GM12878 (cell line): ENCODE measurements around the gene AHNAK2. TPM values are rescaled to one million over a fixed set of nuclear protein-coding genes. Genes with fewer than 3 reads are reported as not detected.

ENCODE experiments used
- ATAC-seq: fragments of 200-7000 bp; cut with Tn5 transposase; 3 replicates; pipeline ENCODE4 v1.9.1; 2020; ENCODE audit warnings: mild to moderate bottlenecking, moderate library complexity
- BruUV-seq: library from RNA; stranded (reverse); fragments of 400-500 nt; replicated peaks from 2 replicates; lab custom pipeline; 2021; lab: Mats Ljungman, UMichigan
- CTCF ChIA-PET: fragments of 300-600 bp; sonication (Branson Sonifier 250); formaldehyde crosslinking; extraction: SDS; loops from one replicate; lab custom pipeline; 2021; ENCODE audit warnings: inconsistent platforms; lab: Yijun Ruan, JAX
- POLR2A ChIA-PET: fragments of 350-600 bp; formaldehyde crosslinking; extraction: SDS; loops from one replicate; lab custom pipeline; 2021; ENCODE audit warnings: inconsistent platforms; lab: Charles Lee
- RAD21 ChIA-PET: fragments of 300-600 bp; sonication (Branson Sonifier 250); formaldehyde crosslinking; loops from one replicate; lab custom pipeline; 2023; ENCODE audit warnings: antibody characterized with exemption; ENCODE audit not compliant: unreplicated experiment; lab: Charles Lee
- SMC1A ChIA-PET: fragments of 300-600 bp; sonication (Branson Sonifier 250); formaldehyde crosslinking; loops from one replicate; lab custom pipeline; 2023; ENCODE audit not compliant: unreplicated experiment, uncharacterized antibody; lab: Charles Lee
- DNase-seq: peaks from one replicate; pipeline ENCODE4 v3.0.0-alpha.2; 2011; ENCODE audit warnings: low read depth, low spot score
- FAIRE-seq: peaks from 3 replicates; lab custom pipeline; 2011; peaks lifted over from hg19 to GRCh38; lab: Jason Lieb, UNC
- H2AFZ ChIP-seq: 2 replicates; pipeline ENCODE4 v1.6.0; 2011; ENCODE audit warnings: low read depth, low read length, control low read depth; ENCODE audit not compliant: control insufficient read depth
- H3K27ac ChIP-seq: 2 replicates; pipeline ENCODE4 v1.5.1; 2011; ENCODE audit warnings: control low read depth; ENCODE audit not compliant: control insufficient read depth, insufficient read depth
- H3K27me3 ChIP-seq, 2 experiments: replicated peaks in 1 of 2; 2 replicates each; pipeline versions ENCODE4 v1.6.0 to v1.6.1; 2011; ENCODE audit warnings: low read length in 1 of 2; ENCODE audit not compliant: control insufficient read depth in 2 of 2, insufficient read depth in 2 of 2
- H3K36me3 ChIP-seq, 2 experiments: 2 replicates each; pipeline ENCODE4 v1.5.1; 2011; ENCODE audit warnings: low read length in 1 of 2; ENCODE audit not compliant: control insufficient read depth in 2 of 2, insufficient read depth in 2 of 2
- H3K4me1 ChIP-seq: 2 replicates; pipeline ENCODE4 v1.6.1; 2011; ENCODE audit warnings: mild to moderate bottlenecking, low read length, moderate library complexity, mixed read lengths; ENCODE audit not compliant: control insufficient read depth, insufficient read depth
- H3K4me2 ChIP-seq: 2 replicates; pipeline ENCODE4 v1.6.0; 2011; ENCODE audit warnings: control low read depth; ENCODE audit not compliant: control insufficient read depth, insufficient read depth
- H3K4me3 ChIP-seq: fragments of 200-600 bp; sonication (generic); 2 replicates; pipeline ENCODE4 v1.5.1; 2016
- H3K79me2 ChIP-seq: 2 replicates; pipeline ENCODE4 v1.6.0; 2011; ENCODE audit warnings: low read length; ENCODE audit not compliant: control insufficient read depth, insufficient read depth
- H3K9ac ChIP-seq: 2 replicates; pipeline ENCODE4 v1.8.0; 2011; ENCODE audit warnings: low read length, control low read depth, mixed read lengths; ENCODE audit not compliant: control insufficient read depth, insufficient read depth
- H3K9me3 ChIP-seq: replicated peaks from 3 replicates; pipeline ENCODE4 v1.5.1; 2011; ENCODE audit warnings: mild to moderate bottlenecking, low read length; ENCODE audit not compliant: control insufficient read depth, insufficient read depth
- H4K20me1 ChIP-seq: 2 replicates; pipeline ENCODE4 v1.6.0; 2011; ENCODE audit not compliant: control insufficient read depth, insufficient read depth
- BACH1 ChIP-seq: fragments of 450-650 bp; IDR thresholded peaks from 2 replicates; pipeline ENCODE4 v1.6.1; 2017; ENCODE audit warnings: mild to moderate bottlenecking, borderline replicate concordance
- CREM ChIP-seq: IDR thresholded peaks from 2 replicates; pipeline ENCODE4 v1.6.1; 2014; ENCODE audit warnings: antibody characterized with exemption, low read depth
- GABPA ChIP-seq: IDR thresholded peaks from 2 replicates; pipeline ENCODE4 v1.6.1; 2014; ENCODE audit warnings: antibody characterized with exemption, low read depth, mild to moderate bottlenecking, inconsistent platforms
- HCFC1 ChIP-seq: fragments of 150-350 bp; IDR thresholded peaks from 2 replicates; pipeline ENCODE4 v1.6.1; 2014; ENCODE audit warnings: low read length
- JUND ChIP-seq: IDR thresholded peaks from 2 replicates; pipeline ENCODE4 v1.6.1; 2012; ENCODE audit warnings: low read depth, mild to moderate bottlenecking, low read length, improper control_type of control experiment, moderate library complexity
- KLF5 ChIP-seq: fragments of 450-650 bp; IDR thresholded peaks from 2 replicates; pipeline ENCODE4 v1.6.1; 2014; ENCODE audit warnings: mild to moderate bottlenecking; ENCODE audit not compliant: partially characterized antibody
- NFXL1 ChIP-seq: fragments of 450-650 bp; IDR thresholded peaks from 2 replicates; pipeline ENCODE4 v1.6.1; 2017; ENCODE audit warnings: antibody characterized with exemption, mild to moderate bottlenecking, borderline replicate concordance
- NR2C1 ChIP-seq: fragments of 450-650 bp; IDR thresholded peaks from 2 replicates; pipeline ENCODE4 v1.6.1; 2017; ENCODE audit warnings: antibody characterized with exemption, mild to moderate bottlenecking, moderate library complexity
- POLR2A ChIP-seq: IDR thresholded peaks from 2 replicates; pipeline ENCODE4 v1.6.1; 2011; ENCODE audit warnings: low read depth, mild to moderate bottlenecking, low read length
- RCOR1 ChIP-seq: conservative IDR thresholded peaks from 2 replicates; pipeline ENCODE4 v1.6.1; 2012; ENCODE audit warnings: low read depth, low read length, improper control_type of control experiment
- RELA ChIP-seq: fragments of 450-650 bp; IDR thresholded peaks from 2 replicates; pipeline ENCODE4 v1.8.0; 2014; ENCODE audit warnings: borderline replicate concordance; ENCODE audit not compliant: partially characterized antibody
- SREBF2 ChIP-seq: IDR thresholded peaks from 2 replicates; pipeline ENCODE4 v1.6.1; 2012; ENCODE audit warnings: mild to moderate bottlenecking, low read length
- YY1 ChIP-seq: IDR thresholded peaks from 2 replicates; pipeline ENCODE4 v1.6.1; 2011; ENCODE audit warnings: low read depth, mild to moderate bottlenecking, low read length
- WGBS: methylation state at CpG from one replicate; pipeline ENCODE4 v1.1.6; 2016; ENCODE audit warnings: low lambda C conversion rate; ENCODE audit not compliant: insufficient replicate concordance, insufficient coverage; ENCODE audit errors: missing lambda C conversion rate; 5-methylcytosine and 5-hydroxymethylcytosine counted together
- in situ Hi-C: fragments of 300-500 bp; cut with MboI; formaldehyde crosslinking; loops from 9 replicates; pipeline ENCODE4 v1.14.3; 2018; ENCODE audit warnings: mixed read lengths
- intact Hi-C: fragments of 100-400 bp; cut with micrococcal nuclease; formaldehyde crosslinking; loops from one replicate; pipeline ENCODE4 v1.14.2; 2022; ENCODE audit not compliant: unreplicated experiment
- polyA plus RNA-seq, 11 experiments: library from polyadenylated mRNA; depleted of rRNA in 4 of 11; unstranded in 6 of 11; stranded (reverse) in 5 of 11; fragments of >200 nt; fragmentation: Nextera tagmentation in 4 of 11; fragmentation: Illumina TruSeq in 1 of 11; extraction: Ambion mirVana in 4 of 11; extraction: Trizol in 1 of 11; gene quantifications; 1 replicate in 1 of 11; 2 replicates in 10 of 11; pipeline versions ENCODE4 v1.2.1 to v1.2.3, GENCODE V29; 2011 to 2016; ENCODE audit warnings: inconsistent platforms in 2 of 11, missing spikeins in 2 of 11, low read depth in 1 of 11
- total RNA-seq, 4 experiments: library from RNA; depleted of rRNA in 3 of 4; stranded (reverse); fragments of >200 nt in 3 of 4; fragmentation: Illumina TruSeq in 1 of 4; extraction: Trizol in 1 of 4; gene quantifications; 2 replicates each; pipeline versions ENCODE4 v1.2.1 to v1.2.3, GENCODE V29; 2013 to 2021
- TF ChIP-seq, protein P1 (sequence below): fragments of 450-650 bp; IDR thresholded peaks from 2 replicates; pipeline ENCODE4 v1.6.1; 2017; ENCODE audit warnings: antibody characterized with exemption, mild to moderate bottlenecking, moderate library complexity
- TF ChIP-seq, protein P2 (sequence below): IDR thresholded peaks from 2 replicates; pipeline ENCODE4 v1.6.1; 2012; ENCODE audit warnings: low read depth, low read length, improper control_type of control experiment

Gene AHNAK2
- total and polyA plus RNA-seq, 10 of the 15 experiments (the other 5 are each of a cell fraction or from before 2014, with no cell fraction given), result 0.03 to 0.10 TPM; not detected in 8

DNA sequence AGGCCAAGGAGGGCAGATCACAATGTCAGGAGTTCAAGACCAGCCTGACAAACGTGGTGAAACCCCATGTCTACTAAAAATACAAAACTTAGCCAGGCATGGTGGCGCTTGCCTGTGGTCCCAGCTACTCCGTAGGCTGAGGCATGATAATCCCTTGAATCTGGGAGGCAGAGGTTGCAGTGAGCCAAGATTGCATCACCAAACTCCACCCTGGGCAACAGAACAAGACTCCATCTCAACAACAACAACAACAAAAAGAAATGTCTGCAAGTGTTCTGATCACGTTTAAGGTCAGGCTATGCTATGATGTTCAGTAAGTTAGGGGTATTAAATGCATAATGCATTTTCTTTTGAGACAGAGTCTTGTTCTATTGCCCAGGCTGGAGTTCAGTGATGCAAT lies 60.2 kb downstream of the AHNAK2 start:
- H3K4me3 ChIP-seq, result no peak overlapping the region
- H4K20me1 ChIP-seq, result no peaks in the 10 kb centered on the region
- ATAC-seq, result no peak
- no peaks in the 10 kb centered on the region; the same call in 1 of the 3 replicates for H3K9me3 ChIP-seq
- H3K27ac ChIP-seq, result no peak overlapping the region
- ChIA-PET SMC1A (no interaction called here), RAD21 (no interaction called here)
- BruUV-seq, result no TSS peak
- no peak for DNase-seq
- no peak for FAIRE-seq
- in situ Hi-C loops, result no loop called here
- TF ChIP-seq RCOR1 (no peak), KLF5 (no peak), BACH1 (no peak), SREBF2 (no peak), POLR2A (no peak), NFXL1 (no peak), JUND (no peak), HCFC1 (no peak), NR2C1 (no peak), RELA (no peak), GABPA (no peak), YY1 (no peak), CREM (no peak)
- TF ChIP-seq, protein P1, sequence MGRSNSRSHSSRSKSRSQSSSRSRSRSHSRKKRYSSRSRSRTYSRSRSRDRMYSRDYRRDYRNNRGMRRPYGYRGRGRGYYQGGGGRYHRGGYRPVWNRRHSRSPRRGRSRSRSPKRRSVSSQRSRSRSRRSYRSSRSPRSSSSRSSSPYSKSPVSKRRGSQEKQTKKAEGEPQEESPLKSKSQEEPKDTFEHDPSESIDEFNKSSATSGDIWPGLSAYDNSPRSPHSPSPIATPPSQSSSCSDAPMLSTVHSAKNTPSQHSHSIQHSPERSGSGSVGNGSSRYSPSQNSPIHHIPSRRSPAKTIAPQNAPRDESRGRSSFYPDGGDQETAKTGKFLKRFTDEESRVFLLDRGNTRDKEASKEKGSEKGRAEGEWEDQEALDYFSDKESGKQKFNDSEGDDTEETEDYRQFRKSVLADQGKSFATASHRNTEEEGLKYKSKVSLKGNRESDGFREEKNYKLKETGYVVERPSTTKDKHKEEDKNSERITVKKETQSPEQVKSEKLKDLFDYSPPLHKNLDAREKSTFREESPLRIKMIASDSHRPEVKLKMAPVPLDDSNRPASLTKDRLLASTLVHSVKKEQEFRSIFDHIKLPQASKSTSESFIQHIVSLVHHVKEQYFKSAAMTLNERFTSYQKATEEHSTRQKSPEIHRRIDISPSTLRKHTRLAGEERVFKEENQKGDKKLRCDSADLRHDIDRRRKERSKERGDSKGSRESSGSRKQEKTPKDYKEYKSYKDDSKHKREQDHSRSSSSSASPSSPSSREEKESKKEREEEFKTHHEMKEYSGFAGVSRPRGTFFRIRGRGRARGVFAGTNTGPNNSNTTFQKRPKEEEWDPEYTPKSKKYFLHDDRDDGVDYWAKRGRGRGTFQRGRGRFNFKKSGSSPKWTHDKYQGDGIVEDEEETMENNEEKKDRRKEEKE, result no peak
- TF ChIP-seq, protein P2, sequence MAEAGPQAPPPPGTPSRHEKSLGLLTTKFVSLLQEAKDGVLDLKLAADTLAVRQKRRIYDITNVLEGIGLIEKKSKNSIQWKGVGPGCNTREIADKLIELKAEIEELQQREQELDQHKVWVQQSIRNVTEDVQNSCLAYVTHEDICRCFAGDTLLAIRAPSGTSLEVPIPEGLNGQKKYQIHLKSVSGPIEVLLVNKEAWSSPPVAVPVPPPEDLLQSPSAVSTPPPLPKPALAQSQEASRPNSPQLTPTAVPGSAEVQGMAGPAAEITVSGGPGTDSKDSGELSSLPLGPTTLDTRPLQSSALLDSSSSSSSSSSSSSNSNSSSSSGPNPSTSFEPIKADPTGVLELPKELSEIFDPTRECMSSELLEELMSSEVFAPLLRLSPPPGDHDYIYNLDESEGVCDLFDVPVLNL, result no peak
- TF ChIP-seq, all 136 proteins: peak for 0
- intact Hi-C loops, result no loop called here
- ChIA-PET POLR2A (no interaction called here), CTCF (interaction anchor here (1.1 kb wide), 1 partner anchor 11 kb away, joined by 3 read pairs; no protein-coding TSS in a partner anchor)
- Histone ChIP-seq H3K4me1 (peaks cover 4% of the 10 kb centered on the region), H3K27me3 (no peaks in the 10 kb centered on the region; a peak in 1 of 4 replicates), H2AFZ (no peak overlapping the region), H3K9ac (no peak overlapping the region), H3K4me2 (no peak overlapping the region), H3K79me2 (no peaks in the 10 kb centered on the region), H3K36me3 (no peaks in the 10 kb centered on the region)
- WGBS, result 45% methylated on average over 4 of the region's 4 CpGs
